Stimulated activated naive CD8-positive, alpha-beta T cell treated with anti-CD3 and anti-CD28 coated beads, Interleukin-15, Interleukin-2, amounts not matched to agents 100 ng/mL and 50 ng/mL, for 24 hours (primary cell): ENCODE measurements around the gene OR2A25.

ENCODE experiments used
- H3K27ac Mint-ChIP-seq: one replicate; pipeline ENCODE4 v1.8.0; 2021; ENCODE audit warnings: mild to moderate bottlenecking, mixed read lengths
- H3K27me3 Mint-ChIP-seq: one replicate; pipeline ENCODE4 v1.8.0; 2021; ENCODE audit warnings: mixed read lengths
- H3K36me3 Mint-ChIP-seq: one replicate; pipeline ENCODE4 v1.8.0; 2021; ENCODE audit warnings: low read depth, mixed read lengths
- H3K4me1 Mint-ChIP-seq: one replicate; pipeline ENCODE4 v1.8.0; 2021; ENCODE audit warnings: low read depth, mixed read lengths
- H3K4me3 Mint-ChIP-seq: one replicate; pipeline ENCODE4 v1.8.0; 2021; ENCODE audit warnings: mild to moderate bottlenecking, mixed read lengths
- H3K9me3 Mint-ChIP-seq: one replicate; pipeline ENCODE4 v1.8.0; 2021; ENCODE audit warnings: mixed read lengths

OR2A25 gene

GRCh38 chr7:144069511-144069910 is at the start of gene OR2A25:
Gene OR2A25 (plus strand): TSS chr7:144069811. CDS start chr7:144074220, 4,409 bp downstream.
- no peaks in the 10 kb centered on the region for H3K36me3 Mint-ChIP-seq
- no peak within 1 kb of the TSS for H3K27ac Mint-ChIP-seq
- H3K9me3 Mint-ChIP-seq: peaks cover 4% of the 10 kb centered on the region
- no peak within 1 kb of the TSS for H3K4me3 Mint-ChIP-seq
- peaks cover 18% of the 10 kb centered on the region for H3K27me3 Mint-ChIP-seq
- H3K4me1 Mint-ChIP-seq: no peaks in the 10 kb centered on the region

GRCh38 chr7:144020340-144020739 is 49.3 kb upstream of the OR2A25 start:
- H3K27ac Mint-ChIP-seq: no peak overlapping the region
- no peak overlapping the region for H3K4me3 Mint-ChIP-seq
- peaks cover 4% of the 10 kb centered on the region for H3K4me1 Mint-ChIP-seq
- H3K36me3 Mint-ChIP-seq: no peaks in the 10 kb centered on the region
- no peaks in the 10 kb centered on the region for H3K27me3 Mint-ChIP-seq
- no peaks in the 10 kb centered on the region for H3K9me3 Mint-ChIP-seq

DNA sequence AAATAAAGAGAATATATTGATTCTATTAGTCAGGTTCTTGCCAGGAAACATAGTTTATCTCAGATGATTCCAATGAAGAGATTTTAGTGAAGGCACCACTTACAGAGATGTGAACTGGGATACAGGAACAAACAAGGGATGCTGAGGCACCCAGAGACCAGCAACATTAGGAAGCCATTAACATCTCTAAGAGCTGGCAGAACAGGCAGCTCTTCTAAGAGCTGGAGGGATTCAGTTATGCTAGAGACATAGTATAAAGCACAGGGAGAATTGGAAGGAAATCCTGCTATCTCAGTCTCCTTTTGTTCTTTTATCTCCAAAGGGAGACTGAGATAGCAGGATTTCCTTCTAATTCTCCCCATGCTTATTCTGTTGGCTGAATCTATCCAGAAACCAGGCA is 47.4 kb upstream of the OR2A25 start:
- Mint-ChIP-seq H3K4me1 (peaks cover 4% of the 10 kb centered on the region), H3K9me3 (no peaks in the 10 kb centered on the region), H3K36me3 (no peaks in the 10 kb centered on the region), H3K27me3 (no peaks in the 10 kb centered on the region), H3K4me3 (no peak overlapping the region), H3K27ac (no peak overlapping the region)

DNA sequence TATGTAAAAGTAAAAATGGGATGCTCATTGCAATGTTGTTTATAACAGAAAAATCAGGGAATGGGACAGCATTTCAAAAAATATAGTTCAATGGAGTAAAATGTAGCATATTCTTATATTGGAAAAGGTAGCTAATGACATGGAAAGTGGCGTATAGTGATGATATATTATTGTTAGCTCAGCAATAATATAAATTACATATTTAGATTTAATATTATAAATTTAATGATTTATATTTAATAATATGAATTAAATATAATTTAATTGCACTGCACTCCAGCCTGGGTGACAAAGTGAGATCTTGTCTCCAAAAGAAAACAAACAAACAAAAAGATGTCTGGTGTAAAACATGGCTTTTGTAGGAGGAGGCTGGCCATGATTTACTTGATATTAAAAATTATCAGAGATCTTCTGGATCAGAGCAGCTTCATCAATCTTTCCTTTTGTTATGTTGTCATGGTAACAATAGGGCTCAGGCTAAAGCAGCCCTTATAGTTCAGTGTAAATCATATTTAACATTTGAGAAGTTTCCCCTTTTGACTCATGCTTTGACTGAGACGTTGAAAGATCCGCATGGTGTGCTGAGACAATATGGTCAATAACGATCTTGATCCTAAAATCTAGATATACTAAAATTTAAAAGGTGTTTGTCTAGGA is 46.3 kb upstream of the OR2A25 start:
- H3K4me3 Mint-ChIP-seq: no peak overlapping the region

DNA sequence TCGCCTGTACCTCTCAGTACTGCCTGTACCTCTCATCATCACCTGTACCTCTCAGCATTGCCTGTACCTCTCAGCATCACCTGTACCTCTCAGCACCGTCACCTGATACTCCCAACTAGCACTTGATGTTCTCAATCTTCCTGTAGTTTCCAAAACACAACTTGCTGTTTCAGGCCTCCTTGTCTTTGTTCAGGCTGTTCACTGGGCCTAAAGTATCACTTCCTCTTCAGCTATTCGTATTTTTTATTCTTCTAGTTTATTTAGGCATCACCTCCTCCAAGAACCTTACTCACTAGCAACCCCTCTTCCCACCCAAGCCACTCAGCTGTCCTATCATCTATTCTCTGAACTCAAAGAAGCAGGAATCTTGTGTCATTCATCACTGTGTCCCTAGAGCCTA is 45.4 kb upstream of the OR2A25 start:
- Mint-ChIP-seq H3K36me3 (no peaks in the 10 kb centered on the region), H3K27ac (no peak overlapping the region), H3K4me1 (peaks cover 11% of the 10 kb centered on the region)

More for the DNA sequence above, 46.3 kb upstream of the OR2A25 start:
- peaks cover 11% of the 10 kb centered on the region for H3K4me1 Mint-ChIP-seq
- H3K36me3 Mint-ChIP-seq: no peaks in the 10 kb centered on the region
- no peak overlapping the region for H3K27ac Mint-ChIP-seq
- no peaks in the 10 kb centered on the region for H3K9me3 Mint-ChIP-seq
- no peaks in the 10 kb centered on the region for H3K27me3 Mint-ChIP-seq

DNA sequence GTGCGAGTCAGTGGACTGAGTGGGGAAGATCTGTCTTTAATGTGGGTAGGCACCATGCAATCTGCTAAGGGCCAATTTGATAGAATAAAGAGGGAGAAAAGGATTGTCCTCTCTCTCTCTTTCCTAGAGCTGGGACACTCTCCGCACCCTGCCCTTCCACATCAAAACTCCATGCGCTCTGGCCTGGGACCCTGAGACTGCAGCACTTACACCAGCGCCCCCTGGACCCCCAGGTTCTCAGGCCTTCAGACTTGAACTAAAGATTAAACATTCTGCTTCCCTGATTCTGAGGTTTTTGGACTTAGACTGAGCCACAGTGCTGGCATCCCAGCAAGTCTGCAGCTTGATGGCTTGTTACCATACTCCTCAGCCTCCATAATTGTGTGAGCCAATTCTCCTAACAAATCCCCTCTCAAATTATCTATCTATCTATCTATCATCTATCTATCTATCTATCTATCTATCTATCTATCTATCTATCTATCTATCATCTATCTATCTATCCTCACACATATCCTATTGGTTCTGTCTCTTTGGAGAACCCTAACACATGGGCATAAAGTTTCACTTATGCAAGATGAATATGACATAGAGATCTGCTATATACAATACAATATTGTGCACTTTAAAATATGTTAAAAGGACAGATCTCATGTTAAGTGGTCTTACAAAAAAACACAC is 43.3 kb upstream of the OR2A25 start:
- Mint-ChIP-seq H3K36me3 (no peaks in the 10 kb centered on the region), H3K9me3 (no peaks in the 10 kb centered on the region), H3K27me3 (peaks cover 6% of the 10 kb centered on the region), H3K27ac (no peak overlapping the region), H3K4me1 (peaks cover 7% of the 10 kb centered on the region), H3K4me3 (no peak overlapping the region)

More for the DNA sequence above, 45.4 kb upstream of the OR2A25 start:
- Mint-ChIP-seq H3K4me3 (no peak overlapping the region), H3K9me3 (no peaks in the 10 kb centered on the region), H3K27me3 (no peaks in the 10 kb centered on the region)

DNA sequence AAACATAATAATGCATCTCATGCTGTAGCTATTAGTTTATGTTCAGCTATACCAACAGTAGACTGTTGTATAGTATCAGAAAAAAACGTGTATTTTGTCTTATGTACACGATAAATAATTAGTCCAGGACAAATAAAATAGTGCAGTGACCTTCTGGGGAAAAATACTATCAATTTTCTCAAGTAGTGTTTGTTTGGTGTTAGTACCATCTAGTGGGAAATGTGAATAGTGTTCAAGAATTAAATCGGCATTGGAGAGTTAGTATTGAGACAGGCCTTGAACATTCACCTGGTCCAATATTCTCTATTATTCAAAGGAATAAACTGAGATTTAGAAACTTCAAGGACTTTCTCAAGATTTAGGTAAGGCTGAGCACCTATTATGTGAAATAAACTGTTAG is 42.5 kb upstream of the OR2A25 start:
- H3K9me3 Mint-ChIP-seq: no peaks in the 10 kb centered on the region
- no peak overlapping the region for H3K4me3 Mint-ChIP-seq
- H3K36me3 Mint-ChIP-seq: no peaks in the 10 kb centered on the region
- H3K27ac Mint-ChIP-seq: no peak overlapping the region
- peaks cover 11% of the 10 kb centered on the region for H3K27me3 Mint-ChIP-seq
- H3K4me1 Mint-ChIP-seq: peaks cover 7% of the 10 kb centered on the region

DNA sequence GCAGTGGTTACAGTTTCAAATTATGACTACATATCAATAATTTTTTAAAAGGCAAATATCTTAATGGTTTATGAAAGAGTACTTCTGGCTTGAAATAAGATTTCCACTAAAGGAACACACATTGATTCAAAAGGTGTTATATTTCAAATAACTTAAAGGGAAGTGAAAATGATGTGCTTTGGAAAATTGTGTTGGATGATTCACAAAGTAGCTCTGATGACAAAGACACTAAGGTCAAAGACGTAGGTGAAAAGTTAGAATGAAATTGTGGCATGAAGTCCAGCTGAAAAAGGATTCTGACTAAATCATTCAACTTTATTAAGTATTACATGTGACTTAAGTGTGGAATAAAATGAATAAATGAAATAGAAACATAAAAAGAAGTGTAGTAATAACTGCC is 41.6 kb upstream of the OR2A25 start:
- peaks cover 17% of the 10 kb centered on the region for H3K27me3 Mint-ChIP-seq
- H3K9me3 Mint-ChIP-seq: no peaks in the 10 kb centered on the region
- H3K4me3 Mint-ChIP-seq: no peak overlapping the region
- peaks cover 7% of the 10 kb centered on the region for H3K4me1 Mint-ChIP-seq
- H3K27ac Mint-ChIP-seq: no peak overlapping the region
- H3K36me3 Mint-ChIP-seq: no peaks in the 10 kb centered on the region

GRCh38 chr7:144028547-144028946 is 41.1 kb upstream of the OR2A25 start:
- Mint-ChIP-seq H3K9me3 (no peaks in the 10 kb centered on the region), H3K4me1 (peaks cover 7% of the 10 kb centered on the region)

GRCh38 chr7:144032516-144032915 is 37.1 kb upstream of the OR2A25 start:
- H3K4me1 Mint-ChIP-seq: peaks cover 6% of the 10 kb centered on the region
- no peak overlapping the region for H3K4me3 Mint-ChIP-seq

More at GRCh38 chr7:144028547-144028946, 41.1 kb upstream of the OR2A25 start:
- H3K4me3 Mint-ChIP-seq: no peak overlapping the region
- no peaks in the 10 kb centered on the region for H3K36me3 Mint-ChIP-seq
- H3K27me3 Mint-ChIP-seq: peaks cover 20% of the 10 kb centered on the region
- no peak overlapping the region for H3K27ac Mint-ChIP-seq

GRCh38 chr7:144032985-144033709 is 36.5 kb upstream of the OR2A25 start:
- Mint-ChIP-seq H3K4me3 (no peak overlapping the region), H3K27me3 (peaks cover 29% of the 10 kb centered on the region), H3K36me3 (no peaks in the 10 kb centered on the region), H3K4me1 (no peaks in the 10 kb centered on the region), H3K27ac (no peak overlapping the region), H3K9me3 (no peaks in the 10 kb centered on the region)

More at GRCh38 chr7:144032516-144032915, 37.1 kb upstream of the OR2A25 start:
- no peaks in the 10 kb centered on the region for H3K36me3 Mint-ChIP-seq
- peaks cover 29% of the 10 kb centered on the region for H3K27me3 Mint-ChIP-seq
- no peaks in the 10 kb centered on the region for H3K9me3 Mint-ChIP-seq
- H3K27ac Mint-ChIP-seq: no peak overlapping the region

GRCh38 chr7:144035385-144035784 is 34.2 kb upstream of the OR2A25 start:
- Mint-ChIP-seq H3K4me3 (no peak overlapping the region), H3K27ac (no peak overlapping the region), H3K36me3 (no peaks in the 10 kb centered on the region), H3K27me3 (peaks cover 31% of the 10 kb centered on the region), H3K4me1 (no peaks in the 10 kb centered on the region), H3K9me3 (no peaks in the 10 kb centered on the region)

DNA sequence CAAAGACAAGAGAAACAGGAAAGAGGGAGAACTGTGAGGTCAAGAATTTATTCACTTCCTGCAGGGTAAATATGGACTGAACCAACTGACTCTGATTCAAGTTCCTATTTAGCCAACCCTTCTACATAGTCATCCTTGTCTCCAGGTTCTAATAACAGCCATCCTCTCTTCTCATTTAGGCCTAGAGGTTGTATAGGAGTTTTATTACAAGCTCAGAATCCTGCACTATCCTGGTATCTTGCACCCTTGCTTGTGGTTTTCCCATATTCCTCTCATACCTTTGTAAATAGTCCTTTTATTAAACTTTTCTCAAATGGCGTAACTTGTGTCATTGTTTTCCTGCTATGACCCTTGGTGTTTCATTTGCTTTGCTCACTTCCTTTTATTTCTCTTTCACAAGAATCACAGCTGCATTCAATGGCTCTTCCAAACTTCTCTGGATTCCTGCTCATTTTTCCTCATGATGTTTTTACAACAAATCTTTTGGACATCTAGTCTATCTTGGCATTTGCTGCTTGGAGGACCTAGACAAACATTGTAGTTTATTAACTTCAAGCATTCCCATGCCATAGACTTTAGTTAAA is 33.2 kb upstream of the OR2A25 start:
- Mint-ChIP-seq H3K4me3 (no peak overlapping the region), H3K9me3 (no peaks in the 10 kb centered on the region), H3K27me3 (peaks cover 26% of the 10 kb centered on the region), H3K36me3 (no peaks in the 10 kb centered on the region), H3K4me1 (no peaks in the 10 kb centered on the region), H3K27ac (no peak overlapping the region)

- H3K36me3 Mint-ChIP-seq: no peaks in the 10 kb centered on the region
- H3K4me1 Mint-ChIP-seq: no peaks in the 10 kb centered on the region
- H3K27ac Mint-ChIP-seq: no peak overlapping the region
- H3K9me3 Mint-ChIP-seq: no peaks in the 10 kb centered on the region
- no peak overlapping the region for H3K4me3 Mint-ChIP-seq
- peaks cover 28% of the 10 kb centered on the region for H3K27me3 Mint-ChIP-seq
Observed at GRCh38 chr7:144037414-144038035, 32.1 kb upstream of the OR2A25 start.
